Parathyroid adenoma (tissue), 2 donors: ENCODE results near the gene TEX11.
"Not testable (repeated sequence)": the region's sequence is repeated elsewhere in the genome, so short reads cannot be mapped to it uniquely, and the experiment has no call there.

Source experiments
- H2AFZ ChIP-seq: fragments of 300-600 bp; sonication (generic); one replicate; pipeline ENCODE4 v1.7.0; 2017; ENCODE audit warnings: antibody characterized with exemption, mild to moderate bottlenecking
- H3K27ac ChIP-seq: fragments of 300-600 bp; sonication (generic); one replicate; pipeline ENCODE4 v1.7.0; 2017
- H3K27me3 ChIP-seq: fragments of 300-600 bp; sonication (generic); one replicate; pipeline ENCODE4 v1.7.0; 2017; ENCODE audit warnings: low read length; ENCODE audit not compliant: control insufficient read depth, insufficient read depth
- H3K36me3 ChIP-seq: fragments of 300-600 bp; sonication (generic); one replicate; pipeline ENCODE4 v1.7.0; 2017; ENCODE audit warnings: low read length; ENCODE audit not compliant: control insufficient read depth, insufficient read depth
- H3K4me1 ChIP-seq: fragments of 300-600 bp; sonication (generic); one replicate; pipeline ENCODE4 v1.7.0; 2017; ENCODE audit warnings: control low read depth
- H3K4me2 ChIP-seq: fragments of 300-600 bp; sonication (generic); one replicate; pipeline ENCODE4 v1.7.0; 2017; ENCODE audit warnings: low read length
- H3K4me3 ChIP-seq: fragments of 300-600 bp; sonication (generic); one replicate; pipeline ENCODE4 v1.7.0; 2017; ENCODE audit warnings: low read depth, low read length
- H3K79me2 ChIP-seq: fragments of 300-600 bp; sonication (generic); one replicate; pipeline ENCODE4 v1.7.0; 2017; ENCODE audit warnings: control low read depth
- H3K9ac ChIP-seq: fragments of 300-600 bp; sonication (generic); one replicate; pipeline ENCODE4 v1.7.0; 2017; ENCODE audit warnings: mild to moderate bottlenecking
- H3K9me3 ChIP-seq: fragments of 300-600 bp; sonication (generic); one replicate; pipeline ENCODE4 v1.7.0; 2017; ENCODE audit warnings: low read length; ENCODE audit not compliant: control insufficient read depth
- TF ChIP-seq, protein P1 (sequence below): fragments of 300-600 bp; sonication (generic); IDR thresholded peaks from one replicate; pipeline ENCODE4 v1.7.0; 2017; ENCODE audit warnings: antibody characterized with exemption, mild to moderate bottlenecking
- donor health status: primary hyperparathyroidism.

The TEX11 gene

DNA sequence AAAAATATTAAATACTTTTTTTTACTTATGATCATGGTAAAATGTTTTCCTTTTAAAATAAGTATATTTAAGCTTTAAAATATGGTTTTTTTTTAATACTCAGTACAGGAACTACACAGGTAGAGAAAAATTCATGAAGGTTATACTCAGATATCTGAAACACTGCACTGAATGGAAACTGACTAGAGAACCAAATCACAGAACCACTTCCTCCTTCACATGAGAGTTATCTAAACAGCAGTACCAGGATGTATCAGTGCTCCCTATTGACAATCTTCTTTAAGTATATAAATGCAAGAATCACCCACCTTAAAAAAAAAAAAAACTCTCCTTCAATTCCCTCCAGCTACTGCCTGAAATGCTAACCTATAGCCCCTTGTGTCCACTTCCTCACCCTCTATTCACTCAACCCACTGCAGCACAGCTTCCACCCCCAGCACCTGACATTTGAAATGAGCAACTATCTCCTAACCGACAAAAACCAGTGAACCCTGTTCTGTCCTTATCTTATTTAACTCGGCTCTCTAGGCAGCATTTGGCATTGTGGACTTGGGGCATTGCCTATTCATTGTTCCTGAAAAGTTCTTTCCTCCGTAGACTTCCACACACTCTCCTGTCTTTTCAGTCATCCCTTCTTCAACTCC is 13.3 kb upstream of the TEX11 start:
- Histone ChIP-seq H3K27ac (no peak overlapping the region), H3K27me3 (no peaks in the 10 kb centered on the region)

DNA sequence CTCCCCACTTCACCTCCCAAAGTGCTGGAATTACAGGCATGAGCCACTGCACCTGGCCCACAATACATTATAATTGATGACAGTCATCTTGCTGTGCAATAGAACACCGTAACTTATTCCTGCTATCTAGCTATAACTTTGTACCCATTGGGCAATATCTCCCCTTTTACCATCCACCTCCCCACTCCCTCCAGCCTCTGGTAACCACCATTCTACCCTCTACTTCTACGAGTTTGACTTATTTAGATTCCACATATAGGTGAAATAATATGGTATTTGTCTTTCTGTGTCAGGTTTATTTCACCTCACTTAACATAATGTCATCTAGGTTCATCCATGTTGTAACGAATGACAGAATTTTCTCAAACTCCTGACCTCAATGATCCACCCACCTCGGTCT is 8.2 kb upstream of the TEX11 start:
- Histone ChIP-seq H3K4me2 (no peak overlapping the region), H3K4me3 (no peak overlapping the region)
- TF ChIP-seq, protein P1, sequence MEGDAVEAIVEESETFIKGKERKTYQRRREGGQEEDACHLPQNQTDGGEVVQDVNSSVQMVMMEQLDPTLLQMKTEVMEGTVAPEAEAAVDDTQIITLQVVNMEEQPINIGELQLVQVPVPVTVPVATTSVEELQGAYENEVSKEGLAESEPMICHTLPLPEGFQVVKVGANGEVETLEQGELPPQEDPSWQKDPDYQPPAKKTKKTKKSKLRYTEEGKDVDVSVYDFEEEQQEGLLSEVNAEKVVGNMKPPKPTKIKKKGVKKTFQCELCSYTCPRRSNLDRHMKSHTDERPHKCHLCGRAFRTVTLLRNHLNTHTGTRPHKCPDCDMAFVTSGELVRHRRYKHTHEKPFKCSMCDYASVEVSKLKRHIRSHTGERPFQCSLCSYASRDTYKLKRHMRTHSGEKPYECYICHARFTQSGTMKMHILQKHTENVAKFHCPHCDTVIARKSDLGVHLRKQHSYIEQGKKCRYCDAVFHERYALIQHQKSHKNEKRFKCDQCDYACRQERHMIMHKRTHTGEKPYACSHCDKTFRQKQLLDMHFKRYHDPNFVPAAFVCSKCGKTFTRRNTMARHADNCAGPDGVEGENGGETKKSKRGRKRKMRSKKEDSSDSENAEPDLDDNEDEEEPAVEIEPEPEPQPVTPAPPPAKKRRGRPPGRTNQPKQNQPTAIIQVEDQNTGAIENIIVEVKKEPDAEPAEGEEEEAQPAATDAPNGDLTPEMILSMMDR = no peak

More for the DNA sequence above, 13.3 kb upstream of the TEX11 start:
- Histone ChIP-seq H3K9me3 (no peaks in the 10 kb centered on the region), H3K4me3 (no peak overlapping the region), H3K4me1 (no peaks in the 10 kb centered on the region), H2AFZ (no peak overlapping the region), H3K36me3 (no peaks in the 10 kb centered on the region), H3K9ac (no peak overlapping the region), H3K4me2 (no peak overlapping the region), H3K79me2 (no peaks in the 10 kb centered on the region)
- TF ChIP-seq, protein P1 = no peak

DNA sequence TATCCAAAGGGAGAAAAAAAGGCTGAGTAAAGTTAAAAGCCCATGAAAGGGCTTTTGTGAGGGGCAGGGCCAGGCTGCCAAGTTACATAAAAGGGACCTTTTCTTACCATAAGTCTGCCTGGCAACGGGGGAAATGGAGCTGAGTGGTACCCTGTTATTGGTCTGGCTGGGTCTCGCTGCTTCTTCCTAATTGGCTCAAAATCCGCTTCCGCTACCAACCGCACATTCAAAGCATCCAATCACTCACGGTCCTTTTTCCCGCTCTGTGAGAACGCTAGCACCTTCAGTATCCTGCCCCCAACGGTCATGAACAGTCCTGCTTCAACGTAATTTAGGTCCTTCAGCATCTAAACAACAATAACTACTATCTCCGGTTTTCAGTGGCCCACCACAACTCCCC is 611 bp downstream of the TEX11 start:
- no peaks in the 10 kb centered on the region for H3K36me3 ChIP-seq
- TF ChIP-seq, protein P1 = no peak
- no peak overlapping the region for H3K27ac ChIP-seq
- H3K27me3 ChIP-seq = no peaks in the 10 kb centered on the region
- no peak overlapping the region for H3K9ac ChIP-seq
- H3K4me2 ChIP-seq = no peak overlapping the region
- no peaks in the 10 kb centered on the region for H3K4me1 ChIP-seq
- H2AFZ ChIP-seq = no peak overlapping the region
- no peaks in the 10 kb centered on the region for H3K9me3 ChIP-seq
- no peaks in the 10 kb centered on the region for H3K79me2 ChIP-seq
- H3K4me3 ChIP-seq = no peak overlapping the region

More for the DNA sequence above, 8.2 kb upstream of the TEX11 start:
- no peaks in the 10 kb centered on the region for H3K79me2 ChIP-seq
- H2AFZ ChIP-seq = no peak overlapping the region
- H3K4me1 ChIP-seq = no peaks in the 10 kb centered on the region
- H3K36me3 ChIP-seq = no peaks in the 10 kb centered on the region
- no peak overlapping the region for H3K27ac ChIP-seq
- no peak overlapping the region for H3K9ac ChIP-seq
- H3K27me3 ChIP-seq = no peaks in the 10 kb centered on the region
- no peaks in the 10 kb centered on the region for H3K9me3 ChIP-seq

DNA sequence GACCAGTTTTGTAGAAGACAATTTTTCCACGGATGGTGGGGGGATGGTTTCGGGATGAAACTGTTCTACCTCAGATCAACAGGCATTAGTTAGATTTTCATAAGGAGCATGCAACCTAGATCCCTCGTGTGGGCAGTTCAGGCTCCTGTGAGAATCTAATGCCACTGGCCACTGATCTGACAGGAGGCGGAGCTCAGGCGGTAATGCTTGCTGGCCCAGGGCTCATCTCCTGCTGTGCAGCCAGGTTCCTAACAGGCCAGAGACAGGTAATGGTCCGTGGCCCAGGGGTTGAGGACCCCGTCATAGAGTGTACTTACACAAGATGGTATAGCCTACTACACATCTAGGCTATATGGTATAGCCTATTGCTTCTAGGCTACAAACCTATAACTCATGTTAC is 7.0 kb downstream of the TEX11 start:
- H3K36me3 ChIP-seq = no peaks in the 10 kb centered on the region
- H3K9me3 ChIP-seq = no peaks in the 10 kb centered on the region
- H3K4me3 ChIP-seq = no peak overlapping the region
- no peak overlapping the region for H3K4me2 ChIP-seq
- no peak overlapping the region for H2AFZ ChIP-seq
- H3K9ac ChIP-seq = no peak overlapping the region
- no peaks in the 10 kb centered on the region for H3K27me3 ChIP-seq
- H3K4me1 ChIP-seq = no peaks in the 10 kb centered on the region
- TF ChIP-seq, protein P1 = no peak
- H3K79me2 ChIP-seq = no peaks in the 10 kb centered on the region
- H3K27ac ChIP-seq = no peak overlapping the region

DNA sequence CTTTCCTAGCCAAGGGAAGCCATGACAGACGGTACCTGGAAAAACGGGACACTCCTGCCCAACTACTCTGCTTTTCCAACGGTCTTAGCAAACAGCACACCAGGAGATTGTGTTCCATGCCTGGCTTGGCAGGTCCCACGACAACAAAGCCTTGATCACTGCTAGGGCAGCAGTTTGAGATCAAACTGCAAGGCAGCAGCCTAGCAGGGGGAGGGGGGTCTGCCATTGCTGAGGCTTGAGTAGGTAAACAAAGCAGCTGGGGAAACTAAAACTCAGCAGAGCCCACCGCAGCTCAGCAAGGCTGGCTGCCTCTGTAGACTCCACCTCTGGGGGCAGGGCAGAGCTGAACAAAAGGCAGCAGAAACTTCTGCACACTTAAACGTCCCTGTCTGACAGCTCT is 18.1 kb downstream of the TEX11 start:
- not testable (repeated sequence) for H3K4me2 ChIP-seq, H3K9me3 ChIP-seq, H3K27ac ChIP-seq, H3K9ac ChIP-seq, H3K79me2 ChIP-seq, H3K27me3 ChIP-seq, H3K36me3 ChIP-seq, H3K4me1 ChIP-seq, H2AFZ ChIP-seq, H3K4me3 ChIP-seq
